HepG2 (cell line): ENCODE results near the gene PGS1. TPM values are rescaled to one million over a fixed set of nuclear protein-coding genes. Genes with fewer than 3 reads are reported as not detected.

Experiments
- ARID5B ChIP-seq: IDR thresholded peaks from 2 replicates; pipeline ENCODE4 v1.4.0; 2020; ENCODE audit warnings: mild to moderate bottlenecking, missing genetic modification reagents
- HDAC1 ChIP-seq: sonication (generic); formaldehyde crosslinking; IDR thresholded peaks from 2 replicates; pipeline ENCODE4 v1.5.1; 2020; ENCODE audit warnings: mild to moderate bottlenecking, missing genetic modification reagents
- HIC2 ChIP-seq: sonication (generic); formaldehyde crosslinking; IDR thresholded peaks from 2 replicates; pipeline ENCODE4 v1.9.0; 2022; ENCODE audit warnings: low read depth, missing genetic modification reagents
- HOXA9 ChIP-seq: sonication (generic); formaldehyde crosslinking; IDR thresholded peaks from 2 replicates; pipeline ENCODE4 v1.8.1; 2022; ENCODE audit warnings: missing genetic modification reagents, mild to moderate bottlenecking, moderate library complexity, borderline replicate concordance
- MTF1 ChIP-seq: sonication (generic); formaldehyde crosslinking; IDR thresholded peaks from 2 replicates; pipeline ENCODE4 v1.5.0; 2020; ENCODE audit warnings: missing genetic modification reagents
- NFKB2 ChIP-seq: sonication (generic); formaldehyde crosslinking; IDR thresholded peaks from 2 replicates; pipeline ENCODE4 v1.4.0; 2020; ENCODE audit warnings: missing genetic modification reagents, borderline replicate concordance
- U2AF1 ChIP-seq: fragments of 200-400 bp; formaldehyde crosslinking; optimal IDR thresholded peaks from 2 replicates; pipeline ENCODE3; 2017; ENCODE audit warnings: mild to moderate bottlenecking, low read depth, low read length
- ZBTB7A ChIP-seq: sonication (generic); formaldehyde crosslinking; IDR thresholded peaks from 2 replicates; pipeline ENCODE4 v1.8.0; 2022; ENCODE audit warnings: mild to moderate bottlenecking, missing genetic modification reagents
- ZNF142 ChIP-seq: sonication (generic); formaldehyde crosslinking; IDR thresholded peaks from 2 replicates; pipeline ENCODE4 v1.4.0; 2020; ENCODE audit warnings: missing genetic modification reagents
- ZNF235 ChIP-seq: sonication (generic); formaldehyde crosslinking; IDR thresholded peaks from 2 replicates; pipeline ENCODE4 v1.8.1; 2023; ENCODE audit warnings: mild to moderate bottlenecking, missing genetic modification reagents, borderline replicate concordance
- ZNF326 ChIP-seq: sonication (generic); formaldehyde crosslinking; IDR thresholded peaks from 2 replicates; pipeline ENCODE4 v1.4.0; 2020; ENCODE audit warnings: missing genetic modification reagents, borderline replicate concordance
- polyA plus RNA-seq, 8 experiments: library from polyadenylated mRNA; depleted of rRNA in 3 of 8; stranded (reverse) in 7 of 8; unstranded in 1 of 8; fragments of >200 nt; fragmentation: Illumina TruSeq in 4 of 8; extraction: Trizol in 4 of 8; gene quantifications; 2 replicates each; pipeline versions ENCODE4 v1.2.1 to v1.2.3, GENCODE V29; 2011 to 2016; ENCODE audit warnings: low read depth in 4 of 8, missing spikeins in 1 of 8, mixed read lengths in 1 of 8; ENCODE audit not compliant: insufficient read depth in 1 of 8
- total RNA-seq, 5 experiments: library from RNA; depleted of rRNA; stranded (reverse); fragments of >200 nt; fragmentation: Illumina TruSeq; extraction: Trizol; gene quantifications; 2 replicates each; pipeline ENCODE4 v1.2.3, GENCODE V29; 2016; ENCODE audit warnings: low read depth in 1 of 5

The PGS1 gene
- total and polyA plus RNA-seq, 2 of the 13 experiments (the other 11 are each of a cell fraction or from before 2014, with no cell fraction given) = 25.9 to 31.5 TPM

GRCh38 chr17:78433013-78433727, 54.7 kb downstream of the PGS1 start (continued):
- TF ChIP-seq ARID5B (CRISPR knock-in tag) (peak; percentile 54; the same call in 1 of the 2 replicates), HIC2 (CRISPR knock-in tag) (peak; percentile 49; the same call in 1 of the 2 replicates), MTF1 (CRISPR knock-in tag) (no peak), U2AF1 (peak; percentile 44), ZNF142 (no peak), ZBTB7A (CRISPR knock-in tag) (peak; percentile 88), NFKB2 (no peak), ZNF235 (peak; percentile 25), ZNF326 (CRISPR knock-in tag) (no peak), HDAC1 (CRISPR knock-in tag) (peak; percentile 74), HOXA9 (CRISPR knock-in tag) (no peak)
